ENCODE results near the gene PRPS1.

GRCh38 chrX:107700317-107700774, 72.0 kb downstream of the PRPS1 start:
- TF ChIP-seq GATA2 (IDR thresholded peaks at IDR 0.05; ENCODE audit: low read depth, low read length) (no peak), GATA3 (IDR thresholded peaks at IDR 0.05; ENCODE audit: low read depth, low read length) (no peak)

Measured in SH-SY5Y (cell line).